Activated CD4-positive, alpha-beta T cell treated with anti-CD3 and anti-CD28 coated beads, Interleukin-10, Interleukin-2, amounts not matched to agents 100 ng/mL and 50 ng/mL, durations not matched to agents 16 hours and 8 hours (primary cell): ENCODE data around the gene RAD51B.
"Not testable (repeated sequence)": the region's sequence is repeated elsewhere in the genome, so short reads cannot be mapped to it uniquely, and the experiment has no call there.

Experiments
- DNase-seq: peaks from one replicate; pipeline ENCODE4 v3.0.0-alpha.2; 2020

The RAD51B gene

GRCh38 chr14:68033336-68033932, 213.9 kb downstream of the RAD51B start:
- no peak for DNase-seq

DNA sequence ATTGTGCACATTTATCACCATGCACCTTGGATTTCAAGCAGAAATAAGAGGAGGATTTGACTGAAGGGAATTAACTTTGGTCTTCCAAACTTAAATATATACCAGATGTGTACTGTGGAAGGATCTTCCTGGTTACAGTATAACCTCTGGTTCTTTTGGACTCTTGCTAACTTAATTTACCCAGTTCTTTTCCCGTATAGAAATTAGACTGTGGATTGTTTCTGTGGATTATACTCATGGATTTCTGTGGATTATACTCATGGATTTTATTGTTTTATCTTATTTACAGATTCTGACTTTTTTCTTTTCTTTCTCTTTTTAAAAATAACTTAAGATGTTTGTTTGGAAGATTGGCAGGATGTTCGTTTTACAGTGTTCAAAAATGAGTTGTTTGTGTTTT, 215.3 kb downstream of the RAD51B start:
- no peak for DNase-seq

GRCh38 chr14:68036202-68036601, 216.6 kb downstream of the RAD51B start:
- DNase-seq = no peak

- DNase-seq = no peak
Measured at GRCh38 chr14:68039593-68039992, 220.0 kb downstream of the RAD51B start.

DNA sequence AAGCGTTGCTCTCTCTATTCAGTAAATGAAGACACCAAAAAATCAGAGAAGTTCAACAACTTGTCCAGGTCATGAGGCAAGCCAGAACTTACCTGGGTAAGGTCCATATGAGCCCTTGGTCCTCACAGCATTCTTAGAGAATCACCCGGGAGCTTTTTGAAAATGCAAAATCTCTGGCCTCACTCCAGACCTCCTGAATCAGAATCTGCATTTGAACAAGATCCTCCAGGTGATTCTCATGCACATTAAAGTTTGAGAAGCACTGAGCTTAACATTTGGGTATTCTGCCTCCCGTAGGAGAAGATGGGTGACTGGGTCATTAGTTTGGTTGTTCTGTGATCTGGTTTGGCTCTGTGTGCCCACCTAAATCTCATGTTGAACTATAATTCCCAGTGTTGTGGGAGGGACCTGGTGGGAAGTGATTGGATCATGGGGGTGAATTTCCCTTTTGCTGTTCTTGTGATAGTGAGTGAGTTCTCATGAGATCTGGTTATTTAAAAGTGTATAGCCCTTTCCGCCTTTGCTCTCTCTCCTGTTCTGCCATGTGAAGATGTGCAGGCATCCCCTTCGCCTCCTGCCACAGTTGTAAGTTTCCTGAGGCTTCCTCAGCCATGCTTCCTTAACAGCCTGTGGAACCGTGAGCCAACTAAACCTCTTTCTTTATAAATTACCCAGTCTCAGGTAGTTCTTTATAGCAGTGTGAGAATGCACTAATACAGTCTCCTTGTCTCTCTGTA, 221.2 kb downstream of the RAD51B start:
- no peak for DNase-seq

DNA sequence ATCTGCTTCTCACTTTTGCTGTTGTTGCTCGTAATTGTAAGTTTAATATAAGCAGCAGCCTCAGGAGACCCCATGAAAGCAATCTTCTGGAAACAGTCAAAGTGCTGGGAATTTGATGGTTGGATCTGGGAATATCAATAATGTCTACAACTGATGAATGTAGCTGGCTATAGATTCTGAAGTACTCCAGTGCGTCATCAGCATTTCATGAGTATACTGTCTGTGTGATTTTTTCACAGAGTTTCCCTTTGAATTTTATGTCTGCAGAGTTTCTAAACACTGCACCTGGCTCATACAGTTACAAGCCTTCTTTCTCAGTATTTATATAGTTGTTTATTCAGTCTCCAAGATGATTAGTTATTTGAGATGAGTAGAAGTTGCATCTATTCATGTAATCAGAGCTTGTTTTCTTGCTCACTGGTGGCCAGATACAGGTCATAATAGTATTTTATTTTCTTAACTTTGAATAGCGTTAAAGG, 222.3 kb downstream of the RAD51B start:
- DNase-seq = no peak

DNA sequence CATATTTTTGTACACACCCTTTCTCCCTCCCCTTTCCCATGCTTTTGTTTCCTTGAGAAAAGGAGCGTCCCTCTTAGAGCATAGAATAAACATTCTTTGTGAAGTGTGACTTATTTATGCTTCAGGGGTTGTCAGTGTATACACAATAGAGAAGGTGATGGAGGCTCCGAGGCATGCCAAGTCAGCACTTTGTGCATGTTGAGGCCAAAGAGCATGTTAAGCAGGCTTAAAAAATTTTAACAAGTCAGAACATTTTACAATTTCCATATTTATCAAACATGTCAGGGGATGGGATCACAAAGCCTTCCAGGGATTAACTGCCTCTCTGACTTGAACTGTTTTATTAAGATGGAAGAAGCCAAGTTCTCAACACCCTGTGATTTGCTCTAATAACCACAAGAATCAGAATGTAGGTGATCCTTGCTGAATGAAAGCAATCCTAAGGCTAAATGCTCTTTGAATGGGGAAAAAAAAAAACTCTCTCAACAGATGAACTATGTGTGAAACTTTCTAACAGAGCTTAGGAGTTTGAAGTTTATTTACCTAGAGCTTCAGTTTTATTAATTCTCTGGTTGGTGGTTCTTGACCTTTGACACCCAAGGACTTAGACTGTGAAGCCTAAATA, 223.1 kb downstream of the RAD51B start:
- no peak for DNase-seq

- no peak for DNase-seq
Measured at GRCh38 chr14:68043752-68044151, 224.2 kb downstream of the RAD51B start.

DNA sequence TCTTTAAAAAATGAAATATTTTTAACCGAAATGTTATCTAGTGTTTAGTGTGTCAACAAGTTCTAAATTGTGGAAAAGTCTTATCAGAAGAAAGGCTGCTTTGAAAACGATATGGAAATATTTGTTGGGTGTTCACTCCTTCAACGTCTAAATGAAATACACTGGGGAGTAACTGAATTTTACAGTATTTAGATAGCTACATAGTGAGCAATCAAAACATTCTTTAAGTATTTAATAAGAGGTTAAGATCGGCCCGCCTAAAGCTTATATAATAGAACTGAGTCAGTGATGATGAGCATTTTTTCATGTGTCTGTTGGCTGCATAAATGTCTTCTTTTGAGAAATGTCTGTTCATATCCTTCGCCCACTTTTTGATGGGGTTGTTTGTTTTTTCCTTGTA, 228.3 kb downstream of the RAD51B start:
- DNase-seq = no peak

DNA sequence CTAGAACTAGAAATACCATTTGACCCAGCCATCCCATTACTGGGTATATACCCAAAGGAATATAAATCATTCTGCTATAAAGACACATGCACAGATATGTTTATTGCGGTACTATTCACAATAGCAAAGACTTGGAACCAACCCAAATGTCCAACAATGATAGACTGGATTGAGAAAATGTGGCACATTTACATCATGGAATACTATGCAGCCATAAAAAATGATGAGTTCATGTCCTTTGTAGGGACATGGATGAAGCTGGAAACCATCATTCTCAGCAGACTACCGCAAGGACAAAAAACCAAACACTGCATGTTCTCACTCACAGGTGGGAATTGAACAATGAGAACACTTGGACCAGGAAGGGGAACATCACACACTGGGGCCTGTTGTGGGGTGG, 229.2 kb downstream of the RAD51B start:
- DNase-seq = not testable (repeated sequence)

DNA sequence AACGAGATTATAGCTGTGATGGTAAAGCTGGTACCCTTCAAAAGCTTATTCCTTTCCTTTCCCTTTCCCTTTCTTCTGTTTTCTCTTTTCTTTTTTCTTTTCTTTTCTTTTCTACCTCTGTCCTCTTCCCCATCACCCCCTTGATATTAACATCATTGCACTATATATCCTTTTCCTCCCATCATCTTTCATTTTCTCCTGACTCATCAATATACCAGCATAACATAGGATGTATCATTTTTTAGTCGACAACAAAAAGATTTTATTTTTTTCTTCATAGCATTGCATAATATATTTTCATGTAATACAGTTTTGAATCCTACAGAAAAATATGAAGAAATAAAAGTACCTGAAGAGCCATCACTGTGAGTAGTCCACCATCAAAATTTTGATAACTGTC, 230.6 kb downstream of the RAD51B start:
- no peak for DNase-seq

DNA sequence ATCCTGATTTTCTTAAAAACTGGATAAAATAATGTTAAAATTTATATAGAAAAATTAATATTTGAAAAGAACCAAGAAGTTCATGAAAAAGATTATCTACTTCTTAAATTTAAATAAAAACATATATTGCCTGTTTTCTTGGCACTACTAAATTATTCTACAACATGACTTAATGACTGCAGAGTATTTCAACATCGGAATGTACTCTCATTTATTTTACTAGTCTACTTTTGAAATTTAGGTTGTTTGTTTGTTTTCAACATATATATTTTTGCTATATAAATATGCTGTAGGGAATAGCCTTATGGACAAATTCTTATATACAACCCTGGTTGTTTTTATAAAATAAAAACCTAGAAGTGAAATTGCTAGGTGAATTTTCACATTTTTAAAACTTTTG, 231.6 kb downstream of the RAD51B start:
- no peak for DNase-seq

DNA sequence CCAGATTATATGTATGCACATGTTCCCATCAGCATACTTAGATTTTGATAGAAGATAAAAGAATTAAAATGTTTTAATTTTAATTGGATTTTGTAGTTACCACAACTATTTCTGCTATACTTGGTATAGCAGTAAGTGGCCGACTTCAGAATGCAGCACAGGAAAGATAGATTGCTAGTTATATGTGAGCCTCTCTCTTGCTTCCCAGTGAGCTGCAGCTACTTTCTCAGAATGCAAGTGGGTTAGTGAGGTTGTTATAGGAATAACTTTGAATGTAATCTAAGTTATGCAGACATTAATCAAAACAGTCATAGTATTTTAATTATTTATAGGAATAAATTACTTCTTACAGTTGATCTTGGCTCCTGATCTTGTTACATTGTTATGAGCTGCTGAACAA, 240.6 kb downstream of the RAD51B start:
- DNase-seq = no peak

DNA sequence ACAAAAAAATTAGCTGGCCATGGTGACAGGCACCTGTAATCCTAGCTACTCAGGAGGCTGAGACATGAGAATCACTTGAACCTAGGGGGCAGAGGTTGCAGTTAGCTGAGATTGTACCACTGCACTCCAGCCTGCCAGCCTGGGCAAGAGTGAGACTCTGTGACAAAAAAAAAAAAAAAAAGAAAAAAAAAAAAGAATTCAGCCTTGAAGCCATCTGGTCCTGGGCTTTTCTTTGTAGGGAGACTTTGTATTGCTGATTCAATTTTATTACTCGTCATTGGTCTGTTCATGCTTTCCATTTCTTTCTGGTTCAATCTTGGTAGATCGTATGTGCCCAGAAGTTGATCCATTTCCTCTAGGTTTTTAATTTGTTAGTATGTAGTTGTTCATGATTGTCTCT, 243.1 kb downstream of the RAD51B start:
- DNase-seq = no peak

DNA sequence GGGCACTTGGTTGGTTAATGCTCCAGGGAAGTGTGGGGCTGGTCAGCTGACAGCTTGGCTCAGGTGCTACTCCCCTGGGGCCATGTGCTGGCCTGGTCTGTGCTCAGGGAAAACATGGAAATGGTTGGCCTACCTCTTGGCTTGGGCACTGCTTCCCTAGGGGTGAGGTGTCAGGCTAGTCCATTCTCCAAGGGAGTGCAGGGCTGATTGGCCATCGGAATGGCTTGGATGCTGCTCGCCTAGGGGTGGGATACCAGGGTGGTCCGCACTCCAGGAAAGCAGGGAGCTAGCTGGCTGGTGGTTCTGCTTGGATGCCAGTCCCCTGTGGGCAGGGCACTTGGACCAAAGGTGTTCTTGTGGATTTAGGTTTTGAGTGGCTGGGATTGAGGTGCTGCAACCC, 245.7 kb downstream of the RAD51B start:
- DNase-seq = no peak

- no peak for DNase-seq
Measured at GRCh38 chr14:68074765-68075381, 255.3 kb downstream of the RAD51B start.

GRCh38 chr14:68075382-68076029, 255.9 kb downstream of the RAD51B start:
- DNase-seq = no peak

GRCh38 chr14:68076451-68076850, 256.9 kb downstream of the RAD51B start:
- DNase-seq = no peak

- DNase-seq = no peak
Measured at GRCh38 chr14:68079941-68080697, 260.5 kb downstream of the RAD51B start.

DNA sequence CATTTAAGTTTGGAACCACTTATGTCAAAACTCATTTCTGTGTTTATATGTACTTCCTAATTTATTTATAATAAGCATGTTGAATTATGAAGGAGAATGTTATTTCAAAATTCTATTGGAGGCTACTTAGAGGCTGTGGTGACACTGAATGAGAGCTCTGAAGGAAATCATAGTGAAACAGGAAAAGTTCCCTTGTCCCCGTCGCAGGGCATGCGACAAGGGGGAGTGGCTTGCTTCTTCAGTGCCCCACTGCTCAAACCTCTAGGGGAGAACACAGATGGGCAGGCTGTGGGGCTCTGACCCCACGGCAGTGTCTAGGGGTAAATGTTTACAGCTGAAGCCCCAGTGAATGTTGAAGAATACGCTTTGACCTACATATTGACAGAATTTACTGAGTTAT, 261.9 kb downstream of the RAD51B start:
- DNase-seq = no peak

- no peak for DNase-seq
Measured at GRCh38 chr14:68082698-68083291, 263.2 kb downstream of the RAD51B start.

- DNase-seq = no peak
Measured at GRCh38 chr14:68084256-68084655, 264.7 kb downstream of the RAD51B start.
